HL-60 (cell line): ENCODE results near the gene SMIM13.

Source experiments
- CTCF ChIP-seq: IDR thresholded peaks from one replicate; pipeline ENCODE4 v1.5.1; 2011; ENCODE audit warnings: low read length, control low read depth, inconsistent platforms; ENCODE audit not compliant: insufficient read depth
- GABPA ChIP-seq: IDR thresholded peaks from 2 replicates; pipeline ENCODE4 v1.6.1; 2012; ENCODE audit warnings: low read depth

- TF ChIP-seq CTCF (no peak), GABPA (no peak)
Measured at GRCh38 chr6:11142296-11143027, 48.8 kb downstream of the SMIM13 start.
